Activated gamma-delta T cell (primary cell): ENCODE data around the gene RPS4Y1.

Experiments
- DNase-seq: peaks from one replicate; lab custom pipeline; 2025; lab: John Stamatoyannopoulos, UW

RPS4Y1 gene

GRCh38 chrY:2883561-2883960, 42.2 kb downstream of the RPS4Y1 start:
- no peak for DNase-seq

GRCh38 chrY:2885880-2886279, 44.5 kb downstream of the RPS4Y1 start:
- DNase-seq, result no peak

- no peak for DNase-seq
These were observed 46.0 kb downstream of the RPS4Y1 start for GRCh38 chrY:2887386-2887785.

GRCh38 chrY:2887955-2888354, 46.6 kb downstream of the RPS4Y1 start:
- DNase-seq, result no peak

GRCh38 chrY:2893471-2893870, 52.1 kb downstream of the RPS4Y1 start:
- DNase-seq, result no peak

GRCh38 chrY:2896050-2896449, 54.6 kb downstream of the RPS4Y1 start:
- DNase-seq, result no peak

GRCh38 chrY:2907356-2907755, 66.0 kb downstream of the RPS4Y1 start:
- no peak for DNase-seq

- no peak for DNase-seq
These were observed 71.8 kb downstream of the RPS4Y1 start for GRCh38 chrY:2913066-2913815.
